Raji (cell line): Measurements from ENCODE around the gene COLEC11.

Experiments used
- POLR2A ChIP-seq: IDR thresholded peaks from 2 replicates; pipeline ENCODE4 v1.6.1; 2011; ENCODE audit warnings: low read depth, low read length, control low read depth; ENCODE audit not compliant: insufficient read depth

The COLEC11 gene

GRCh38 chr2:3639015-3639630, 44.2 kb downstream of the COLEC11 start:
- no peak for TF ChIP-seq POLR2A

GRCh38 chr2:3639653-3640052, 44.7 kb downstream of the COLEC11 start:
- TF ChIP-seq POLR2A: no peak

- TF ChIP-seq POLR2A: no peak
These were observed 46.3 kb downstream of the COLEC11 start for GRCh38 chr2:3641181-3641580.

GRCh38 chr2:3641841-3642421, 47.0 kb downstream of the COLEC11 start:
- TF ChIP-seq POLR2A: no peak

- TF ChIP-seq POLR2A: no peak
These were observed 47.8 kb downstream of the COLEC11 start for GRCh38 chr2:3642521-3643215.

- no peak for TF ChIP-seq POLR2A
These were observed 48.7 kb downstream of the COLEC11 start for GRCh38 chr2:3643371-3644245.

- TF ChIP-seq POLR2A: no peak
These were observed 49.3 kb downstream of the COLEC11 start for GRCh38 chr2:3644246-3644525.

- TF ChIP-seq POLR2A: no peak
These were observed 50.1 kb downstream of the COLEC11 start for GRCh38 chr2:3644891-3645605.

- no peak for TF ChIP-seq POLR2A
These were observed 51.0 kb downstream of the COLEC11 start for GRCh38 chr2:3645745-3646389.

- TF ChIP-seq POLR2A: no peak
These were observed 51.5 kb downstream of the COLEC11 start for GRCh38 chr2:3646446-3646845.

GRCh38 chr2:3647246-3647645, 52.3 kb downstream of the COLEC11 start:
- TF ChIP-seq POLR2A: no peak

GRCh38 chr2:3647831-3648651, 53.1 kb downstream of the COLEC11 start:
- no peak for TF ChIP-seq POLR2A

GRCh38 chr2:3648652-3649177, 53.8 kb downstream of the COLEC11 start:
- no peak for TF ChIP-seq POLR2A

GRCh38 chr2:3649581-3649980, 54.7 kb downstream of the COLEC11 start:
- TF ChIP-seq POLR2A: no peak
